ENCODE measurements around the gene TXN.
"Not testable (repeated sequence)": the region's sequence is repeated elsewhere in the genome, so short reads cannot be mapped to it uniquely, and the experiment has no call there.

Gene TXN

DNA sequence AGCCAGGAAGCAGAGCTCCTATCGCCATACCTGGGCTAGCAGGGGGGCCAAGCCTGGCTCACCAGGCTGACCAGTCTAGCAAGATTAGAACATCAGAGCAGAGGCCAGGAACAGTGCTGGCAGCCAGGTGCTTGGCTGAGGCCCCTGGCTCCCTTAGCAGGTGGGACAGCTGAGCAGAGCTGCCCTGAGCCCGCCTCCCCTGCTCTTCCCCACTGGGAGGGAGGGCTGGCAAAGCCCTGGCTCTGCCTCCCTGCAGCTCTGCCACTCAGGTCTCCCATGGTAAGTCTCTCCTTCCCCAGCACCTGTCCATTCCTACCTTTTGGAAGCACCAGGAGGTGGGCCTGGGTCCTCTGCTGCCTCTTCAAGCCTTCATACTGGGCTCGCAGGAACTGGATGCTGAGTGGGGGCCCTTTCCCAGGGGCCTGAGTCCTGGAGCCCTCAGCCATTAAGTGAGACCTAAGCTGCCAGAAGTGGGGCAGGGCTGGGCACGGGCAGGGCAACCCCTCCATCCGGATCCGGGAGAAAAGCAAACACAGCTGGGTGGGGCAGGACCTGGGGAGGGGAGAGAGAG, 49.2 kb downstream of the TXN start:
- no peak for DNase-seq

DNA sequence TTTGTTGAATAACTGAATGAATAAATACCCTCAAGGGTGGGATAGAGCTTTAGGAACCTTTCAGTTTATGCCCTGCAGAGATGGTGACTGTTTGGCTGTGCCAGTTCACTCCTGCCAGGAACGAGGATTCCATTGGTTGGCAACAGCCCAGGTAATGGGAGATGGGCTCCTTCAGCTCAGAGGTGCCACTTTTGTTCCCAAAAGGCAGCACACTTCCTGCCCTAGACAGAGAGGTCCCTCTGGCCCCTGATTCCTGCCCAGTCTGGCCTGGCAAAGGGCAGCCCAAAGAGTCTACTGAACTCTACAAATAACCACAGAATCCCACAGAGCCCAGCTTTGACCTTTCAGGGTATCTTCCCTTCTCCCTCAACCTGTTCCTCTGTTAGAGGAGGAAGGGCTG, 49.9 kb downstream of the TXN start:
- DNase-seq, result no peak

- not testable (repeated sequence) for DNase-seq
These were observed 50.7 kb downstream of the TXN start for GRCh38 chr9:110205612-110206011.

DNA sequence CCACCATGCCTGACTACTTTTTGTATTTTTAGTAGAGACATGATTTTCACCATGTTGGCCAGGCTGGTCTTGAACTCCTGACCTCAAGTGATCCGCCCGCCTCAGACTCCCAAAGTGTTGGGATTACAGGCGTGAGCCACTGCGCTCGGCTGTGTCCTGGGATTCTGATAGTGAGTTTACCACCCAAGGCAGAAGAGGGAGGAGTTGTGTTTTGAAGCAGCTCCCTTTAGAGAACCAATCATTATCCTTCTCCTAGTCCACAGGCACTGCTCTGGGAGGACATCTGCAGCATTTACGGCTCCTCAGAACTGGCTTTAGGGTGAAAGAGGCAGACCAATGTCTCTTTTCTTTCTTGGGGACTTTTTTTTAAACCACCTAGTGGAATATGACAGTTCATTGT, 54.1 kb downstream of the TXN start:
- DNase-seq, result no peak

GRCh38 chr9:110199643-110200042, 56.7 kb downstream of the TXN start:
- no peak for DNase-seq

GRCh38 chr9:110198357-110198756, 58.0 kb downstream of the TXN start:
- no peak for DNase-seq

DNA sequence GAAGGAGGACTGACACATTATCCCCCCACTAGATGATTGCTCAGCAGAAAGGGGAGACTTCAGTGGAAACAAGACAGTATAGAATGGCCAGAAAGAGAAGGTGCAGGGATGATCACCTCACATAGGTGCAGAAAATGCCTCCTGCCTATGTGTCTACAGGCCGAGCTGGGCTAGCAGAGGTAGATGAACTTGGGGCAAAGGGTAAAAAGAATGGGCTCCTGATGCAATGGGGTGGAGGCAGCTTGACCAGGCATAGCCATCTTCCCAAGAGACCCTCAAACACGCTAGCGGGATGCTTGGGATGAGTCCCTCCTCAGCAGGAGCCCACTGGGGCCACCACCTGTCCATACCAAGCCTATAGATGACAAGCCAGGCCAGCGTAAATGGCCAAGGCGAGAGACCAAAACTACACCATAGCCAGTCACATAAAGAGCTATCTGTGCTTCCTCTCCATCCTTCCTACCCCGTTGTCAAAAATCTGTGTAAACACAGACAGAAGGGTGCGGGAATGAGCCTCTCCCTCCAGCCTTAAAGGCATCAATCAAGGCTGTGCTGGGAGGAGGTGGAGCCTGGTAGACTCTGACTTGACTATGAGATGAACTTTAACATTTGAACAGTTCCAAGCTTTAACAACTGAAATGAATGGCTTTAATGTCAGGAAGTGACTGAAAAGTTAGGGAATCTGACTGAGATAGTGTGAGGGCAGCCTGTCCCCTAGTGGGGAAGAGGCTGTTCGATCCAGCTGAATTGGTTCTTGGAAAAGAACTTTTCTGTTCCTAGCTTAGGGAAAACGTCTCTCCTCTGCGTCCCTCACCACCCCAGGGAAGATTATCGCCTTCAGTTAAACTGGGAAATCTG, 58.7 kb downstream of the TXN start:
- no peak for DNase-seq

GRCh38 chr9:110196084-110196499, 60.2 kb downstream of the TXN start:
- DNase-seq, result not testable (repeated sequence)
